DMS79 treated with DMSO at 0.1 percent for 48 hours (cell line): ENCODE data around the gene PLSCR2.
"Not testable (repeated sequence)": the region's sequence is repeated elsewhere in the genome, so short reads cannot be mapped to it uniquely, and the experiment has no call there.

Experiments used
- DNase-seq: peaks from one replicate; lab custom pipeline; 2025; lab: John Stamatoyannopoulos, UW

PLSCR2 gene

GRCh38 chr3:146485297-146485696, 15.9 kb upstream of the PLSCR2 start:
- no peak for DNase-seq

GRCh38 chr3:146476094-146476740, 6.9 kb upstream of the PLSCR2 start:
- no peak for DNase-seq

- not testable (repeated sequence) for DNase-seq
Observed at GRCh38 chr3:146474976-146475375, 5.6 kb upstream of the PLSCR2 start.

DNA sequence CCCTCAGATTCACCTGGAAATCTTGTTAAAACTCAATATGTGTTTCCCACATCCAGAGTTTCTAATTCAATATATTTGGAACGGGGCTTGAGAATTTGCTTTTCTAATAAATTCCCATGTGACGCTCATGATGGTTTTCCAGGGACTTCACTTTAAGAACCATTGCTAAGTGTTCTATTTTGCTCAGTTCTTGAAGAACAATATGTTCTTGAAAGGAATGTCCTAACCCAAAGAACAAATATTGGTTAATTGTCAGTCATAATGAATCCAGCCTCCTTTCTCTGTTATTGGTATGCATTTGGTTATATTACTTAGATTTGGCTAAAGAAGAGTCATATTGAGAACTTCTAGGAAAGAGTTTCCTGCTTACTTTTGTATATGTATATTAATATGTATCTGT, 4.4 kb upstream of the PLSCR2 start:
- no peak for DNase-seq

DNA sequence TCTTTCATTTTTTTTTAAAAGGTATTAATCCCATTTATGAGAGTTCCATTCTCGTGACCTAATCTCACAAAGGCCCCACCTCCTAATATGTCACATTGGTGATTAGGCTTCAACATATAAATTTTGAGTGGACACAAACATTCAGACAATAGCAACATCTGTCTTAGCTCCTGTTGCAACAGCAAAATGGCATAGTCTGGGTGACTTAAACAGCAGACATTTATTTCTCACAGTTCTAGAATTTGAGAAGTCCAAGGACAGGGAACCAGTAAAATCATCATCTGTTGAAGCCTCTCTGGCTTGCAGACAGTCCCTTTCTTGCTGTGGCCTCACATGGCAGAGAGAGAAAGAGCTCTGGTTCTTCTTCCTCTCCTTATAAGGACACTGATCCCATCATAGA, 3.2 kb upstream of the PLSCR2 start:
- no peak for DNase-seq

DNA sequence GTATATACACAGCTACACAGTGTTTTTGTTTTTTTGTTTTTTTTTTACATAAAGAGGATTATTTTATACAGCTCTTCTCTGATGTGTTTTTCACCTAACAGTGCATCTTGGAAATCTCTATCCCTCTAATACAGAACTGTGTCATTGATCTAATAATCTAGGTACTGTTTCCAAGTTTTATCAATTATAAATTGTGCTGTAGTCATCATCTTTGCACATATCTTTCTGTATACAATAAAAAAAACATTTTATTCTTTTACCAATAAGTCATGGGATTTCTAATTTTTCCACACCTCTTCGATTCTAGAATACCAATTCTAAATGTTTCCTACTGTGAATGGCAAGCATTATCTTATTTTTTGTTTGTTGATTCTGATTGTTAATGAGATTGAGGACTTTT, 1.7 kb upstream of the PLSCR2 start:
- no peak for DNase-seq

- no peak for DNase-seq
Observed at GRCh38 chr3:146470425-146470990, 1.1 kb upstream of the PLSCR2 start.

DNA sequence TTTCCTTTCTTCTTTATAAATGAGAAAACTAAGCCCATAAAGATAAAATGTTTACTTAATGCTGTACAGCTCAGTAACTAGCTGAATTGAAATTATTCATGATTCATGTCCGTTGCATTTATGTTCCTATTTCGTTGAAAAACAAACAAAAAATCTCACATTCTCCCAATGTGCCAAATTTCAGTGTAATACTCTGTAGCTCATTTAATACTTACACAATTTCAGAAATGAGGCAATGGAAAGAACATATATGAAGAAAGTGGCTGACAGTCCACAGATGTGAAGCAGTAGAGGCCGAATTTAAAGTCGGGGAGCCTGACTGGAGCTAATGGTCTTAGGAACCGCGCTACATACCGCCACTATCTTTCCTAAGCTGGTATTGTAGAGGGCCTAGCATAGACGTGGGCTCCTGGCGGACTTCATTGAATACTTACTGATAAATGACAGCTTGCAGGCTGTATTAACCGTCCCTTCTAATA, 651 bp downstream of the PLSCR2 start:
- DNase-seq, result no peak

DNA sequence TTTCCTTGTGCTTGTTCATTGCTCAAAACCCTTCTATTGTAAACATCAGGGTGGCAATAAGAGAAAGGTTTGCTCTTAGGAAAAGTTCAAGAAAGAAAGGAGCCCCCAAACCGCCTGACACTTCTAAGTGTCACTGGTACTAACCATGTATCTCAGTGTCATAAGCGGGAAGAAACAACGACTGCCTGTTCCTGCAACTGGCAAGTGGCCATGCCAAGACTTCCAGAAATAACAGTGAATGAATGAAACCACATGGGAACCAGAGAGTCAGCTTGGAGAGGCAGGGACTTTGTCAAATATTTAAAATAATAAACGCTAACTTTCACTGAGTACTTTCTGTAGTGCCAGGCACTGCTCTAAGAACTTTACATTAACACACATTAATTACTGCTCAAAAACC, 1.1 kb downstream of the PLSCR2 start:
- no peak for DNase-seq

GRCh38 chr3:146466604-146467003, 2.8 kb downstream of the PLSCR2 start:
- no peak for DNase-seq

DNA sequence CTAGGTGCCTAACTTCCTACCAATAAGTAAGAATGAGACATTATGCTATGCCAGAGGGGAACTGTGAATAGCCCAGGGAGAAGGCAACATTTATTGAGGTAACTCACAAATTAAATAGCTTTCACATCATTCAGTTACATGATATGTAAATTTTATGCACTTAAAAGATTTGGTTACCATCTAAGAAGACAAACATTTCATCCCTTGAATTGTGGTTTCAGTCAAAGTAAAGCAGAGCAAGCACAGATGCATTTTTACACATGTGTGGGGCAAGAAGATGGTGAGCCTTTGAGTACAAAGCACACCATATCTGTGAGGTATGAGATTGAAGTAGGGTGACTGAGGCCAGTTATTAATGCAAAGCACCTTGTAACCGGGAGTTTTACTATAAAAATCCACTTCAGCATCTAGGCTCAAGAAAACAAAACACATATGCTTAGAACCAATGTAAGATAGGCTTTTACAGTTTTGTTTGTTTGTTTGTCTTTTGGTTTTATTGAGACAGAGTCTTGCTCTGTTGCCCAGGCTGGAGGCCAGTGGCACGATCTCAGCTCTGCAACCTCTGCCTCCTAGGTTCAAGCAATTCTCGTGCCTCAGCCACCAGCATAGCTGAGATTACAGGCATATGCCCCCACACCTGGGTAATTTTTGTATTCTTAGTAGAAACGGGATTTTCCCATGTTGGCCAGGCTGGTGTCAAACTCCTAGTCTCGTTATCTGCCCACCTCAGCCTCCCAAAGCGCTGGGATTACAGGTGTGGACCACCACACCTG, 3.5 kb downstream of the PLSCR2 start:
- no peak for DNase-seq

DNA sequence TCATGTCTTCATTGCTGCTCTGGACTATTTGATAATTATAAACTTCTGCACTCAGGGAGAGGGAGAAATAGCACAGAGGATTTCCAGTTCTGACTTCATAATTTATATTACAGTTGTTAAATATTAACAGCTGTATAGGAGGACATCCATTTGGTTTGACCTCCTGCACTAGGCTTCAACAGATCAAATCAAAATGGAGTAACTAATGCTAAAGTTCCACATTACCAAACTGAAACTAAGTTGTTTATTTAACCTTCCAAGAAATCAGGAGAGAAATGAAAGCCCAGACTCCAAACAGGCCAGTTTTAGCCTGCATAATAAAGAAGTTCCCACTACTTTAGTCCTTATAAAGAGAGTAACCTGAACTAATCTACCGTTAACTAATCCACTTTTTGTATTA, 4.6 kb downstream of the PLSCR2 start:
- DNase-seq, result no peak

DNA sequence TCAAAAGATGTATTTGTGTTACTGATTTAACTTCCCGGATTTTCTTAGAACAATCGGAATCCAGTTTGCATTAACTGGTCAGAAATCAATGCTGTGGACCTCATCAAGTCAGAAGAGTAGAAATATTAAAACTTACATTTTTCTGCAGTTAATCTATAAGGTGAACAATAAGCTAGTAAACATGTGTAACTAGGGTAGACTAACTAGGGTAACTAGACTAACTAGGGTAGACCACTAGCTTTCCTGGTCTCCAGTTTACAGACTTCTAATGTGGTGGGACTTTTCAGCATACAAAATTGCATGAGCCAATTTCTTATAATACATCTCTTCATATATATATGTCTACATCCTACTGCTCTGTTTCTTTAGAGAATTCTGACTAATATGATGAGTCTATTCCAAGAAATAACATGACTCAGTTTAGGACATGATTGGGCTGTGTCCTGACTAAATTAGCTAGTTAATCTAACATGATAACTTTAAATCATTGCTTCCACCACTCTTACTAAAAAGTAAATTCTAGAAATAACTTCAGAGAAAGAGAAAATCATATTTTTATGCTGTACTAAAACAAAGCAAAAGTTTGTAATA, 5.3 kb downstream of the PLSCR2 start:
- no peak for DNase-seq

- DNase-seq, result no peak
Observed at GRCh38 chr3:146454796-146455195, 14.6 kb downstream of the PLSCR2 start.

DNA sequence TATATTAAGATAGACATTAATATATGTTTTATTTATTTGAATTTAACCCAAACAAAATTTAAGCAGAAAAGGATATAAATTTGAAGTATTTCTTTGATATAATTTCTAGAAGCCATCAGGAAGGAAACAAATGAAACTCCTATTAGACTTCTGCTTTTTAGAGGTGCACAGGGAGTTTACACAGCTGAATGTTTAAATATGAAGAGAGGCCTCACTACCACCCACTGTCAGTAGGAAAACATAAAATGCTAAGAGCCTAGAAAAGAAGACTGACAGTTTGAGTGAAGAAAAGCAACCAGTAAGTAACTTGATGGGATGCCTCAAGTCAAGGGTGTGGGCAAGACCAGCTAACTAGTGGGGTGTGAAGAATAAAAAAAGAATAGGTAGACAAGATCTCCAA, 19.7 kb downstream of the PLSCR2 start:
- DNase-seq, result no peak

DNA sequence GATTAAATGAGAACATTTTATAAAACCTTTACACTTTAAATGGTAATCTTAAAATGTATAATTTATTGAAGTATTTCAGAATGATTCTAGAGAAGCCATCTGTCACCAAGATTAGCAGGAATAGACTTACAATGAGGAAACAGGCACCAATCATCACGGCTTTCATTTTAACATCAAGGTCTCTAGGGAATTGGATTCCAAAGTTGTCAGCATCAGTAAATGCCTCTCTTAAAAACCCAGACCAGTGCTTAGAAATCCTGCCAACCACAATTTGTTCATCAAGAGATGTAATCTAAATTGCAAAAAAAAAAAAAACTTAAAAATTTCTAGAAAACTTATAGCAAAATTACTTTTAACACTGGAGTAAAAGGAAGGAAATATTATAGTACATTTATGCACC, 20.3 kb downstream of the PLSCR2 start:
- no peak for DNase-seq

- DNase-seq, result no peak
Observed at GRCh38 chr3:146446026-146446425, 23.3 kb downstream of the PLSCR2 start.

DNA sequence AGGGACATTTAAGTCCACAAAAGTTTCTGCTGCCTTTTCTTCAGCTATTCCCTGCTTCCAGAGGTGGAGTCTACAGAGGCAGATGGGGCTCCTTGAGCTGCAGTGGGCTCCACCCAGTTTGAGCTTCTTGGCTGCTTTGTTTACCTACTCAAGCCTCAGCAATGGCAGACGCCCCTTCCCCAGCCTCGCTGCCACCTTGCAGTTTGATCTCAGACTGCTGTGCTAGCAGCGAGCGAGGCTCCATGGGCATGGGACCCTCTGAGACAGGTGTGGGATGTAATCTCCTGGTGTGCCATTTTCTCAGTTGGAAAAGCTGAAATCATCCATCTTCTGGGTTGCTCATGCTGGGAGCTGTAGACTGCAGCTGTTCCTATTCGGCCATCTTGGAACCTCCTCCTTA, 29.1 kb downstream of the PLSCR2 start:
- not testable (repeated sequence) for DNase-seq

- no peak for DNase-seq
Observed at GRCh38 chr3:146432066-146432465, 37.3 kb downstream of the PLSCR2 start.

DNA sequence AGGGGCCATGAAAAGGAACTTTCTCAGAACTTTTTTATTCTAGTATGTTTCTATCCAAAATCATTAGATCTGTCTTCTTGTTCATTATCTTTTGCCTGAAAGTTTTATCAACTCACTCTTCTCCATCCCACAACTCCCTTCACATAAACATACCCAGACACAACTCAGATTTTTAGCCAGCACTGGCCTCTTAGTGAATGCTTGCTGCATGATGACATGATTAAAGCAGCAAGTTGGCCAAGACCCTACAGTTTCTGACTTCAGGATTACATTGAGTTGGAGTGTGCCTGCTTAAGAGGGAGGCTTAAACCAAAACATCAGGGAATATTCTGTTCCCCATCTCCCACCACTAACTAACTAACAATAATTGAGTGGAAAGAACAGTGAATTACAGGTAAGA, 38.1 kb downstream of the PLSCR2 start:
- DNase-seq, result no peak

DNA sequence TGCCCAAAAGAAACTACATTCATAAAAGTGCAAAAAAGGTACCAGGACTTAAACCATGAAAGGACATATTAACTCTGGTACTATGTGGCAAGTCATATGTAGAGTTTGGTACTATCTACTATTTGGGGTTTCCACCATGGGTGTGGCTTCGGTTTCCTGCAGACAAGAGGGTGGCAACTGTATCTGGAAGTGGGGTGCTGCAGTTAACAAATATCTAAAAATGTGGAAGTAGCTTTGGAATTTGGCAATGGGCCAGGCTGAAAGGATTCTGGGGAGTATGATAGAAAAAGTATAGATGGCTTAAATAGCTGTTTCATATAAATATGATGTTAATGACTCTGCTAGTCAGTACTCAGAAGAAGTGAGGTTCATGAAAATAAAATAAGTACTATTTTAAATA, 44.0 kb downstream of the PLSCR2 start:
- no peak for DNase-seq

DNA sequence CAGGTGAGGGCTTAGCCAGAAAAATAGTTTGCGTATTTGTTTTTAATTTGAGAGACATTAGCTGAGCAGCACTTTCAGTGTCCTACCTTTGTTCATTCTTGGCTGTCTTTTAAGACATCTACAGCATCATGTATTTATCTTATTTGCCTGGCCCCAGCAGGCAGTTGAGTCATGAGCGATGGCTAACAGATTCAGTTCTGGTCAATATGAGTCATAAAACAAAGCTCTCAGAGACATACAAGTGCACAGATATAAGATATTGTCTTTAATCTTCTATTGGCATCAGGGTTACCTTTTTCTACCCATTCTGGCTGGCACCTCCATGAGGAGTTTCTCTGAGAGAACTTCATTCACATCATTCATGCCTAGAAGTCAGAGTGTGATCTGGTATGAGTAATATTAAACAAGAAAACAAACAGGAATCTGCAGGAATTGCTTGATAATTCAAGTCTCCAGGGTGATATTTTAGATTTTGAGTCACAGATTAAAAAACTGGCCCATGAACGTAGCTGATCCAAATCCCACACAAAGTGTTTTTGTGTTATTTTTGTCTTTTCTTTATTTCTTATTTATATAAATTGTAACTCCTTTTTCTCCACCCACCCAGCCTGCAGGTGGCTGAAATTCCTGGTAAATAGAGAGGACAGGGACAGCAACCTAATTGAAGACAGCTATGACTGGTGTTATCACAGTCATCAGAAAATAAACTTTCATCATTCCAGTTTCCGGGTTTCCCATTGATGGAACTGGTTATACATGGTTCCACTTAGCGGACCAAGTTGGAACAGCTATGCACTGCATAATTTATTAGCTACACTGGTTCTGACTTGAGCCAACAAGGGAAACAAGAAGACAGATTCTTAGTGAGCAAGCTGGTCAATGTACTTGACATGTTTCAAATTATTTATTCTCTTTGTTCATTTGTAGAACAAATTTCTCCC, 47.3 kb downstream of the PLSCR2 start:
- DNase-seq, result no peak
